ENCODE measurements around the gene CACNG3.

DNA sequence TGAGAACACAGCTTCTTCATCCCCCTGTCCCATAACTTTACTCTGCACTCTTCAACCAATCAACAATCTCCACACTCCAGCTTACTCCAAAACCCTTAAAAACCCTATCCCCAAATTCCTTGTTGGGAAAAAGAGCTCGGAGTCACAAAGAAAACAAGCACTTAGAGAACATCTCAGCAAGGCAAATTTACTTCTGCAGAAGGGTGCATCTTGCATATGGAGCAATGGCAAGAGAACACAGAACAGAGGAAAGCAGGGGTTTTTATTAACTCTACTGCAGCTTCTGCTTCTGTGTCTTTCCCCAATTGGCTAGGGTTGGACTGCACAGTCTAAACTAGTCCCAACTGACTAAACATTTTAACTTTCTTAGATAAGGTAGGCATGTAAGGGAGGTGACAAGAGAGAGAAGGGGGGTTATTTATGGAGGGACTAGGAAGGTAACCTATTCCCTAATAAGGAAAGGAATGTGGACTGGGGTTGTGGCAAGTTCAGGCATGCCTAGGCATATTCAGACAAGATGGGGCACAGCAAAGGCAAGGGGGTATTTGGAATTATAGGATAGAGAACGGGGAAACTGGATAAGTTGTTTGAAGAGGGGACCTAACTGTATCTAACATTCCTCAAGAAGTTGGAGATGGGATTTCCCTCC, 125.5 kb downstream of the CACNG3 start:
- TF ChIP-seq, protein P1, sequence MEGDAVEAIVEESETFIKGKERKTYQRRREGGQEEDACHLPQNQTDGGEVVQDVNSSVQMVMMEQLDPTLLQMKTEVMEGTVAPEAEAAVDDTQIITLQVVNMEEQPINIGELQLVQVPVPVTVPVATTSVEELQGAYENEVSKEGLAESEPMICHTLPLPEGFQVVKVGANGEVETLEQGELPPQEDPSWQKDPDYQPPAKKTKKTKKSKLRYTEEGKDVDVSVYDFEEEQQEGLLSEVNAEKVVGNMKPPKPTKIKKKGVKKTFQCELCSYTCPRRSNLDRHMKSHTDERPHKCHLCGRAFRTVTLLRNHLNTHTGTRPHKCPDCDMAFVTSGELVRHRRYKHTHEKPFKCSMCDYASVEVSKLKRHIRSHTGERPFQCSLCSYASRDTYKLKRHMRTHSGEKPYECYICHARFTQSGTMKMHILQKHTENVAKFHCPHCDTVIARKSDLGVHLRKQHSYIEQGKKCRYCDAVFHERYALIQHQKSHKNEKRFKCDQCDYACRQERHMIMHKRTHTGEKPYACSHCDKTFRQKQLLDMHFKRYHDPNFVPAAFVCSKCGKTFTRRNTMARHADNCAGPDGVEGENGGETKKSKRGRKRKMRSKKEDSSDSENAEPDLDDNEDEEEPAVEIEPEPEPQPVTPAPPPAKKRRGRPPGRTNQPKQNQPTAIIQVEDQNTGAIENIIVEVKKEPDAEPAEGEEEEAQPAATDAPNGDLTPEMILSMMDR (IDR thresholded peaks at IDR 0.05), result no peak
- no peak for TF ChIP-seq EZH2 (IDR thresholded peaks at IDR 0.05; ENCODE audit: borderline replicate concordance, insufficient read depth, low read depth, low read length, poor library complexity, severe bottlenecking)
